Measurements from ENCODE around the gene CDK9.

DNA sequence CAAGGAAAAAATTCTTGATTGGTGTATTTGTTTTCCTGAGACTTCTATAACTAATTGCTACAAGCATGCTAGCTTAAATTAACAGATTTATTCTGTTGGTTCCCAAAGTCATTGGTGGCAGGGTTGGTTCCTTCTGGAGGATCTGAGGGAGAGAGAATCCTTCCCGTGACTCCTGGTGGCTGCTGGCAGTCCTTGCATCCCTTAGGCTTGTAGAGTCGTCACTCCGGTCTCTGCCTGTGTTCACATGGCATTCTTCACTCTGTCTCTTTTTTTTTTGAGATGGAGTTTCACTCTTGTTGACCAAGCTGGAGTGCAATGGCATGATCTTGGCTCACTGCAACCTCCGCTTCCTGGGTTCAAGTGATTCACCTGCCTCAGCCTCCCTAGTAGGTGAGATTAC is 5.3 kb downstream of the CDK9 start:
- no peak for TF ChIP-seq GATA2 (IDR thresholded peaks at IDR 0.05; ENCODE audit: low read depth, low read length)
- no peak for TF ChIP-seq GATA3 (IDR thresholded peaks at IDR 0.05; ENCODE audit: low read depth, low read length)
